Kidney (tissue), 14 donors: Measurements from ENCODE around the gene GNAI1. TPM values are rescaled to one million over a fixed set of nuclear protein-coding genes. Genes with fewer than 3 reads are reported as not detected.

Source experiments
- DNase-seq, 5 donors: peaks; one replicate each; pipeline ENCODE4 v3.0.0-alpha.2; 2013 to 2020
- FAIRE-seq: peaks from 2 replicates; lab custom pipeline; 2012; peaks lifted over from hg19 to GRCh38; lab: Jason Lieb, UNC
- H3K27ac ChIP-seq, 2 donors: one replicate each; pipeline ENCODE4 v1.7.0; 2013; ENCODE audit warnings: low read depth in 2 of 2, low read length in 2 of 2, inconsistent platforms in 1 of 2
- H3K27me3 ChIP-seq: one replicate; pipeline ENCODE4 v1.7.1; 2013; ENCODE audit warnings: low read length, inconsistent platforms; ENCODE audit not compliant: control insufficient read depth, insufficient read depth
- H3K36me3 ChIP-seq, 3 donors: one replicate each; pipeline versions ENCODE4 v1.7.0 to v1.7.1; 2013; ENCODE audit warnings: low read length in 3 of 3, control low read depth in 1 of 3, inconsistent platforms in 1 of 3; ENCODE audit not compliant: insufficient read depth in 3 of 3, control insufficient read depth in 2 of 3
- H3K4me1 ChIP-seq, 3 donors: one replicate each; pipeline versions ENCODE4 v1.7.0 to v1.7.1; 2013; ENCODE audit warnings: low read length in 3 of 3, inconsistent platforms in 1 of 3, low read depth in 1 of 3; ENCODE audit not compliant: control insufficient read depth in 2 of 3, insufficient read depth in 2 of 3
- H3K4me3 ChIP-seq, 3 donors: one replicate each; pipeline versions ENCODE4 v1.7.0 to v1.8.1; 2013; ENCODE audit warnings: low read length in 3 of 3, control low read depth in 1 of 3, inconsistent platforms in 1 of 3
- H3K9ac ChIP-seq, 3 donors: one replicate each; pipeline versions ENCODE4 v1.7.0 to v1.7.1; 2013; ENCODE audit warnings: low read length in 3 of 3, control low read depth in 1 of 3, inconsistent platforms in 1 of 3
- H3K9me3 ChIP-seq, 3 donors: one replicate each; pipeline versions ENCODE4 v1.7.0 to v1.7.1; 2013; ENCODE audit warnings: low read length in 3 of 3, control low read depth in 1 of 3, inconsistent platforms in 1 of 3; ENCODE audit not compliant: control insufficient read depth in 2 of 3, insufficient read depth in 1 of 3
- intact Hi-C: fragments of 100-400 bp; cut with DNase I; formaldehyde crosslinking; loops from one replicate; pipeline ENCODE4 v1.11.1; 2022
- polyA plus RNA-seq: library from polyadenylated mRNA; stranded (reverse); fragments of 350-450 nt; fragmentation: Illumina TruSeq; extraction: RNeasy Lipid Tissue Mini Kit (QIAGEN cat#74804); gene quantifications from one replicate; pipeline ENCODE4 v1.2.3, GENCODE V29; 2014; ENCODE audit warnings: low read depth, low replicate concordance; ENCODE audit not compliant: insufficient read depth
- total RNA-seq: library from RNA; stranded (reverse); fragmentation: NEBNext Ultra II Directional; extraction: Animal tissue kit (Norgen Biotek cat#: 25700); gene quantifications from one replicate; pipeline ENCODE4 v1.2.1, GENCODE V29; 2021
- TF ChIP-seq, protein P1 (sequence below): IDR thresholded peaks from 3 replicates; pipeline ENCODE4 v1.5.1; 2012; ENCODE audit warnings: mild to moderate bottlenecking, moderate library complexity, borderline replicate concordance; ENCODE audit not compliant: insufficient read depth; ENCODE audit errors: extremely low read depth
- donor health status: control.
- donor health status: control.
- donor health status: control.
- donor health status: control.
- donor health status: control.
- donor health status: DM: yes; HTN: yes; CAD: no.
- donor health status: Normal renal cell carcinoma (clear cell type).

Gene GNAI1
- total and polyA plus RNA-seq, 2 donors from 2014 or later = 41.9 to 105 TPM

DNA sequence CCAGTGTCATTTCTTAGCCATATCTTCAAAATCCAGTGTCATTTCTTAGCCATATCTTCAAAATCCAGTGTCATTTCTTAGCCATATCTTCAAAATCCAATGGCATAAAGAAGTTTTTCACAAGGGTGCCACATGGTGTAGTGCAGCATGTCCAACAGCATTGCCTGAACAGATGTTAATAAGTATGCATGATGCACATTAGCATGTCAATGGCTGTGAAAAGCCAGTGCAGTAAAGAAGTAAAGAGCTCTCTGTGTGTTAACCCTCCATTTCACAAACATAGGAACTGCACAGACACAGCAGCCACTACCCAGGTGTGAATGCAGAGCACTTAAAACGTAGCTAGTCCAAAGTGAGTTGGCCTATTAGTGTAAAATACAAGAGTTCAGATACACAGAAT lies 89.8 kb downstream of the GNAI1 start:
- no peak overlapping the region for H3K4me3 ChIP-seq
- H3K36me3 ChIP-seq = peaks cover 0 to 4% (median 0%) of the 10 kb centered on the region in 3 donors
- intact Hi-C loops = no loop called here
- no peaks in the 10 kb centered on the region for H3K27me3 ChIP-seq
- H3K4me1 ChIP-seq = no peaks in the 10 kb centered on the region
- FAIRE-seq = no peak
- TF ChIP-seq, protein P1, sequence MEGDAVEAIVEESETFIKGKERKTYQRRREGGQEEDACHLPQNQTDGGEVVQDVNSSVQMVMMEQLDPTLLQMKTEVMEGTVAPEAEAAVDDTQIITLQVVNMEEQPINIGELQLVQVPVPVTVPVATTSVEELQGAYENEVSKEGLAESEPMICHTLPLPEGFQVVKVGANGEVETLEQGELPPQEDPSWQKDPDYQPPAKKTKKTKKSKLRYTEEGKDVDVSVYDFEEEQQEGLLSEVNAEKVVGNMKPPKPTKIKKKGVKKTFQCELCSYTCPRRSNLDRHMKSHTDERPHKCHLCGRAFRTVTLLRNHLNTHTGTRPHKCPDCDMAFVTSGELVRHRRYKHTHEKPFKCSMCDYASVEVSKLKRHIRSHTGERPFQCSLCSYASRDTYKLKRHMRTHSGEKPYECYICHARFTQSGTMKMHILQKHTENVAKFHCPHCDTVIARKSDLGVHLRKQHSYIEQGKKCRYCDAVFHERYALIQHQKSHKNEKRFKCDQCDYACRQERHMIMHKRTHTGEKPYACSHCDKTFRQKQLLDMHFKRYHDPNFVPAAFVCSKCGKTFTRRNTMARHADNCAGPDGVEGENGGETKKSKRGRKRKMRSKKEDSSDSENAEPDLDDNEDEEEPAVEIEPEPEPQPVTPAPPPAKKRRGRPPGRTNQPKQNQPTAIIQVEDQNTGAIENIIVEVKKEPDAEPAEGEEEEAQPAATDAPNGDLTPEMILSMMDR = no peak
- H3K9ac ChIP-seq = no peak overlapping the region
- DNase-seq = no peak
- H3K27ac ChIP-seq = no peak overlapping the region
- no peaks in the 10 kb centered on the region for H3K9me3 ChIP-seq

DNA sequence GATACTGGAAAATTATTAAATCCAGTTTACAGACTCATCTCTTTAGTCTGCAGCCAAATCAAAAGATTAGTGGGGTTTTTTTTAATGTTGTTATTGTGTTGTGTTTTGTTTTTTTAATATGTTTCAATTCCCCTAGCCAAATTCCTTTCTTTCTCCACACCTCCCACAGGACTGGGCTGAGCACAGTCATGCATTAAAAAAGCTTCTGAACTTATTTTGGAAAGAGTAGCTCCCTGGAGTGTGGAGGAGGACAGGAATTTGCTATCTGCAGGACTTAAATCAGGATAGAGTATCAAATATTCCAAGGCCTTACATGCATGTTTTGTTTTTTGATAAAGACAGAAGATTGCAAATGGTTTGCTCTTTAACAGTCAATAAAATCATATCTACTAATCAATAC lies 90.7 kb downstream of the GNAI1 start:
- intact Hi-C loops = no loop called here
- Histone ChIP-seq H3K36me3 (no peaks in the 10 kb centered on the region), H3K9me3 (no peaks in the 10 kb centered on the region), H3K27ac (no peak overlapping the region), H3K27me3 (no peaks in the 10 kb centered on the region), H3K4me1 (no peaks in the 10 kb centered on the region), H3K9ac (no peak overlapping the region), H3K4me3 (no peak overlapping the region)
- peak in 1 of 5 donors; percentile 59 for DNase-seq
- FAIRE-seq = no peak
- TF ChIP-seq, protein P1 = no peak

DNA sequence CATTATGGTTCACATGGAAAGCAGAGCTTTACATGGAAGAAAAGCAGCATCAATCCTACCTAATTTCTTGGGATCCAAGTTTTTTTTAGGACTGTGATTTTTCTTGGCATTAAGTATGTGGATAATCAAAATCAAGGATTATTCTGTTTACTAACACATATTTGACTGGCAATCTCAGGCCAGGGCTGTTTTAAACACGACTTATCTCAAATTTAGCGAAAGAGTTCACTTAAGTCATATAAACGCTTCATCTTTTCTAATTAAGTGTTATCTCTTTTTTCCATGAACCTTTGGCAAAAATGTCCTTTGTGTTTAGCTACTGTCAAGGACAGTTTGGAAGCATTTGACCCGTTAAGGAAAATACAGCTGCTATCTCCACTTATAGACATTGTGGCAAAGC lies 92.0 kb downstream of the GNAI1 start:
- Histone ChIP-seq H3K4me1 (no peaks in the 10 kb centered on the region), H3K9ac (no peak overlapping the region), H3K36me3 (no peaks in the 10 kb centered on the region), H3K27ac (no peak overlapping the region), H3K9me3 (no peaks in the 10 kb centered on the region), H3K4me3 (no peak overlapping the region), H3K27me3 (no peaks in the 10 kb centered on the region)
- intact Hi-C loops = no loop called here
- FAIRE-seq (no peak), DNase-seq (no peak)
- TF ChIP-seq, protein P1 = no peak

DNA sequence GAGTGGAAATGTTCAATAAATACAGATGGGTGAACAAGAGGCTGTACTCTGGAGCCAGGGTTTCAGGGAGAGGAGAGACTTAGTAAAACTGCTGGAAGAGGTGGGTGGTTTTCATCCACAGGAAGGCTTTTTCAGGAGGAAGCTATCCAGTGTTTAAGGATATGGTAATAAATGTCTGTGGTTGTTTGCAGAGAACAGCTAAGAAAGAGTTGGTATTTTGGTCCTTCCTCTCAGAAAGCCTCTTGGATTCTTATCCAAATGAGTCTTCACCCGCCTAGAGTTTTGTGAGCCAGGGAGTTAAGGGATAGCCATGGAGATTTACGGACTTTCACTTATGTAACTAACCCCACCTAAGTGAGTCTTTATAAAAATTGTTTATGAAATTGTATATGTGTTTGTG lies 95.7 kb downstream of the GNAI1 start:
- Histone ChIP-seq H3K36me3 (no peaks in the 10 kb centered on the region), H3K4me3 (no peak overlapping the region), H3K9me3 (no peaks in the 10 kb centered on the region), H3K27ac (no peak overlapping the region), H3K9ac (no peak overlapping the region), H3K4me1 (peaks cover 0 to 5% (median 0%) of the 10 kb centered on the region in 3 donors), H3K27me3 (no peaks in the 10 kb centered on the region)
- DNase-seq (no peak), FAIRE-seq (no peak)
- TF ChIP-seq, protein P1 = no peak
- intact Hi-C loops = no loop called here
